Fibroblast of the aortic adventitia (primary cell): ENCODE measurements around the gene CDKN1C. TPM values are rescaled to one million over a fixed set of nuclear protein-coding genes. Genes with fewer than 3 reads are reported as not detected.

Source experiments
- DNase-seq: peaks from one replicate; pipeline ENCODE4 v3.0.0-alpha.2; 2010; ENCODE audit warnings: low read depth
- H3K4me3 ChIP-seq: 2 replicates; pipeline ENCODE4 v1.5.1; 2011; ENCODE audit warnings: low read depth, mild to moderate bottlenecking, control low read depth, low read length, moderate library complexity
- CTCF ChIP-seq: IDR thresholded peaks from 2 replicates; pipeline ENCODE4 v1.5.1; 2011; ENCODE audit warnings: mild to moderate bottlenecking, low read length, control low read depth, inconsistent platforms; ENCODE audit not compliant: insufficient read depth
- total RNA-seq: library from RNA; depleted of rRNA; stranded (reverse); fragments of >200 nt; gene quantifications from 2 replicates; pipeline ENCODE4 v1.2.3, GENCODE V29; 2012; ENCODE audit warnings: low replicate concordance

The CDKN1C gene
- total RNA-seq, 1 donor, result 4.2 TPM

DNA sequence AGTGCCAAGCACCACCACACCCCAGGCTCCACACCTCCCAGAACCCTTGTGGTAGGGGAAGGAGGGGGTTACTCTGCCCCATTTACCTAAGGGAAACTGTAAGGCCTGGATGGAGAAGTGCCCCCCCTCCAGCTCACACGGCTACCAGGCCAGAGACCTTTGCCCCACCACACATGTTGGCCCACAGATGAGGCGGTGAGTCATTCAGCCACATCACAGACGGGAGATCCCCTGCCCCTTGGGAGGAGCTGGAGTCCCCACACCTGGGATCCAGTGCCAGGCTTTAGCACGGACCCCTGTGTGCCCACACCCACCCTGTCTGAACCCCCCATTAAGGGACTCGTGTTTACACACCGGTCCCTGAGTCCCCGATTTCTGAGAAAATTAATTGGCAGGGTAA lies 24.9 kb downstream of the CDKN1C start:
- no peak for DNase-seq
- TF ChIP-seq CTCF, result no peak
- H3K4me3 ChIP-seq, result no peak overlapping the region

DNA sequence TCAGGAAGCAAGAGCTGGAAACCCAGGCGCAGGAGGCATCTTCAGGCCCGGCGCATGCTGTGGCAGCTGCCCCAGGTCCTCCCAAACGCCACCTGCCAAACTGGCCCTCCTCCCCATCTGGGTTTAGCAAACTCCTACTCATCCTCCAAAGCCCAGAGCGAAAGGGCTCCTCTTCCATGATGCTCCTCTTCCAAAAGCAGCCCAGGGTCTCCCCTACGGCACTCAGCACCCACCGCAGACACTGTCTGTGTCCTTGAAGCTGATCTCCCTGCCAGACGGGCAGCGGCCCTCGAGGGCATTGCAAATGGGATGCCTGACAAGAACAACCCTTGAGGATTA lies 25.9 kb downstream of the CDKN1C start:
- DNase-seq, result no peak
- TF ChIP-seq CTCF, result no peak
- no peak overlapping the region for H3K4me3 ChIP-seq

DNA sequence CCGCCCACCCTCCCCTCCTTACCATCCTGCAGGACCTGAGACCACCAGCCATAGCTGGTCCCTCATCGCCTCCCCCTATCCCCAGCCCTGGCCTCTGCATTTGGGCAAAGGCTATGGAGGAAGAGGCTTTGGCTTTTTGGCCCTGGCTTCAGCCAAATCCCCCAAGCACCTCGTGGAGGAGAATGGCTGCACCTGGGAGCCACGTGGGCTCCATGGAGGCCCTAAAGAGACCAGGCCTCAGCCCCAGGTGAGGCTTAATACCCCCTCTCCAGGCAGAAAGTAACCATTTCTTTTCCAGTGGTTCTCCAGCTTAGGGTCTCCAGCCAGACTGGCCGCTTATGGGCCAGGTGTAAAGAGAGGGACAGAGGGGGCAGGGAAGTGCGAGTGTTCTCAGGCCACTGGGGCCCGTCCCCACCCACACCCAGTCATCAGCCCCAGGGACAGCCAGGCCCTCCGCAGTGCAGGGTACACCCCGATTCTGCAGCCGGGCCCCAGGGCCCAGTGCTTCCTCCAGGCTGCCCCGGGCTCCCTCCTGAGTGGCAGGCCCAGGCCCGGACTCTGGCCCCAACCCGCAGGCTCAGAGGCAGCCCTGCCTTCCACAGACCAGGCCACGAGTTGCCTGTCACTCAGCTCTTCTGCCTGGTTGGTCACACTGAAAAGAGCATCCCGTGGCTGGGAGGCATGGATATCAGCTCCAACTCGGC lies 26.4 kb downstream of the CDKN1C start:
- no peak for TF ChIP-seq CTCF
- no peak overlapping the region for H3K4me3 ChIP-seq
- DNase-seq, result no peak

GRCh38 chr11:2857918-2858317 lies 27.7 kb downstream of the CDKN1C start:
- H3K4me3 ChIP-seq, result no peak overlapping the region
- TF ChIP-seq CTCF, result no peak
- DNase-seq, result no peak

DNA sequence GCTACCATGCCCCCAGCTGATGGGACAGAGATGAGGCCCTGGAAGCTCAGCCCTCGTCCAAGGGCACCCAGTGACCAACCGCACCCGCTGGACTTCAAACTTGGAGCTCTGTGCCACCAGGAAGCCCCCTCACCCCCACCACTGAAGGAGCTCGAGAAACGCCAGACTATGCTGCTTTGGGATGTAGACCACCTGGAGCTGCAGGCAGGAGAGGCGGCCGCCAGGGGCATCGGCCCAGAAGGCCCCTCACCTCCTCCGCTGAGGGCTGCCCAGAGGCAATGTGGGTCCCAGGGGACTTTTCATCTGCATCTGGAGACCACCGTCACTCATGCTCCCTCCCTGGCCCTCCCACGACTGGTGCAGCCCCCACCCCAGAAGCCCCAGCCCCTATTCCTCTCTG lies 28.3 kb downstream of the CDKN1C start:
- no peak for TF ChIP-seq CTCF
- no peak overlapping the region for H3K4me3 ChIP-seq
- no peak for DNase-seq

DNA sequence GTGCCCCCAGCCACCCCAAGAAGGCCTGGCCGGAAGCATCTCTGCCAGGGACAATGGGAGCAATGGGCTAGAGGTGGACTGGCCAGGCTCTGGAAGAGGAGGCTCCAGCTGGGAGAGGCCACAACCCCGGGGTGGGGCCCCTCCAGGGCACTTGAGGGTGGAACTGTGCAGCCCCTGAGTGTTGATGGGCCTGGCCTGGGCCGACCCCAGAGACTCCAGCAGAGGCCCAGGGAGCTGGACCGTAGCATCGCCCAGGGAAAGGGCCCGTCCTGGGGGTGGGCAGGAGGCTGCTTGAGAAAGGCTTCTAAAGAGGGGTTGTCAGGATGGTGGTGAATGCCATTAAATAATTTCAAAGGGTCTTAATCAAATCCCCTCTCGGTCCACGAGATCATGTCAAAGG lies 30.4 kb downstream of the CDKN1C start:
- TF ChIP-seq CTCF, result no peak
- H3K4me3 ChIP-seq, result no peak overlapping the region

DNA sequence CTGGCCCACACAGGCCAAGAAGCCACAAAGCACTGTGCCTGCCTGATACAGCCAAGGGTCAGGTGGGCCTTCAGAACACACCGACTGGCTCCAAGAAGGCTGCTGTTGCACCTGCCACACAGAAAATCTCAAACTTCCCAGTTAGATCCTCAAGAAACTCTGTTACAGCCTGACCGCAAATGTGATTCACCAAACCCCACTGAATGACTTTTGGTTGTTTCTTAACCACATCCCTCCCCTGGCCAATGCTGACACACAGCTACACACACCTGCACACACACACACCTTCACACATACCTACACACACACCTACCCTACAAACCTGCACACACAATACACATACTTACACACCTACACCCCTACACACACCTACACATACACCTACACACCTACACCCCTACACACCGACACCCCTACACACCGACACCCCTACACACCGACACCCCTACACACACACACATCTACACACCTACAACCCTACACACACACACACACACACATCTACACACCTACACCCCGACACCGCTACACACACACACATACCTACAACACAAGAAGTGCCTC lies 31.5 kb downstream of the CDKN1C start:
- H3K4me3 ChIP-seq, result no peak overlapping the region
- no peak for TF ChIP-seq CTCF
- no peak for DNase-seq

More for the DNA sequence above, 30.4 kb downstream of the CDKN1C start:
- no peak for DNase-seq
